GM23248 (cell line): ENCODE measurements around the gene SLC6A20. TPM values are rescaled to one million over a fixed set of nuclear protein-coding genes. Genes with fewer than 3 reads are reported as not detected.
A peak's percentile ranks its signal among the peaks of the same experiment; 100 is the strongest.

Experiments used
- DNase-seq: peaks from one replicate; pipeline ENCODE4 v3.0.0-alpha.2; 2015
- H2AFZ ChIP-seq: fragments of 200-600 bp; sonication (generic); 2 replicates; pipeline ENCODE4 v1.6.1; 2016; ENCODE audit warnings: antibody characterized with exemption
- H3F3A ChIP-seq: fragments of 200-600 bp; sonication (generic); 2 replicates; pipeline ENCODE4 v1.6.1; 2016; ENCODE audit warnings: mild to moderate bottlenecking, antibody characterized with exemption, mixed run types; ENCODE audit not compliant: insufficient read depth
- H3K27ac ChIP-seq: fragments of 200-600 bp; sonication (generic); 2 replicates; pipeline ENCODE4 v1.5.1; 2016; ENCODE audit warnings: mild to moderate bottlenecking
- H3K27me3 ChIP-seq: fragments of 200-600 bp; sonication (generic); replicated peaks from 2 replicates; pipeline ENCODE4 v1.6.1; 2016; ENCODE audit warnings: mild to moderate bottlenecking; ENCODE audit not compliant: insufficient read depth
- H3K36me3 ChIP-seq: fragments of 200-600 bp; sonication (generic); 2 replicates; pipeline ENCODE4 v1.6.1; 2016; ENCODE audit warnings: low read depth, mild to moderate bottlenecking
- H3K4me1 ChIP-seq: fragments of 200-600 bp; sonication (generic); 2 replicates; pipeline ENCODE4 v1.6.1; 2016; ENCODE audit warnings: mild to moderate bottlenecking; ENCODE audit not compliant: insufficient read depth
- H3K4me2 ChIP-seq: fragments of 200-600 bp; sonication (generic); one replicate; pipeline ENCODE4 v1.6.1; 2016; ENCODE audit warnings: mild to moderate bottlenecking; ENCODE audit not compliant: unreplicated experiment
- H3K4me3 ChIP-seq: fragments of 200-600 bp; sonication (generic); 2 replicates; pipeline ENCODE4 v1.5.1; 2016; ENCODE audit warnings: mild to moderate bottlenecking
- H3K79me2 ChIP-seq: fragments of 200-600 bp; sonication (generic); 2 replicates; pipeline ENCODE4 v1.6.1; 2016; ENCODE audit warnings: mild to moderate bottlenecking; ENCODE audit not compliant: insufficient read depth
- H3K9ac ChIP-seq: fragments of 200-600 bp; sonication (generic); 2 replicates; pipeline ENCODE4 v1.6.1; 2016; ENCODE audit warnings: mild to moderate bottlenecking
- H3K9me2 ChIP-seq: fragments of 200-600 bp; sonication (generic); 2 replicates; pipeline ENCODE4 v1.6.1; 2016; ENCODE audit warnings: mixed run types, mild to moderate bottlenecking, moderate library complexity; ENCODE audit not compliant: insufficient read depth
- H3K9me3 ChIP-seq: fragments of 200-600 bp; sonication (generic); one replicate; pipeline ENCODE4 v1.6.1; 2017; ENCODE audit warnings: low read depth
- H4K20me1 ChIP-seq: fragments of 200-600 bp; sonication (generic); 2 replicates; pipeline ENCODE4 v1.6.0; 2016; ENCODE audit not compliant: insufficient read depth
- EZH2 ChIP-seq: fragments of 200-600 bp; sonication (generic); IDR thresholded peaks from 2 replicates; pipeline ENCODE4 v1.6.1; 2018; ENCODE audit warnings: antibody characterized with exemption, mild to moderate bottlenecking; ENCODE audit not compliant: insufficient read depth, poor library complexity, severe bottlenecking
- EZH2phosphoT487 ChIP-seq: fragments of 200-600 bp; sonication (generic); IDR thresholded peaks from 2 replicates; pipeline ENCODE4 v1.6.1; 2018; ENCODE audit warnings: antibody characterized with exemption, moderate library complexity, mild to moderate bottlenecking, low read depth; ENCODE audit not compliant: insufficient read depth
- WGBS, 2 experiments: methylation state at CpG; one replicate each; pipeline ENCODE4 v1.1.6; 2015 to 2017; ENCODE audit warnings: low lambda C conversion rate in 2 of 2, low coverage in 1 of 2; ENCODE audit errors: missing lambda C conversion rate in 2 of 2; 5-methylcytosine and 5-hydroxymethylcytosine counted together
- in situ Hi-C: fragments of 300-500 bp; cut with MboI; formaldehyde crosslinking; loops from 2 replicates; pipeline ENCODE4 v1.15.0; 2020
- polyA plus RNA-seq: library from polyadenylated mRNA; unstranded; fragments of >200 nt; fragmentation: Nextera tagmentation; extraction: Ambion mirVana; gene quantifications from 2 replicates; pipeline ENCODE4 v1.2.1, GENCODE V29; 2016
- total RNA-seq: library from RNA; depleted of rRNA; stranded (reverse); fragments of >200 nt; shearing (Covaris generic); gene quantifications from 2 replicates; pipeline ENCODE4 v1.2.3, GENCODE V29; 2014; rRNA removed

SLC6A20 gene, protein sequence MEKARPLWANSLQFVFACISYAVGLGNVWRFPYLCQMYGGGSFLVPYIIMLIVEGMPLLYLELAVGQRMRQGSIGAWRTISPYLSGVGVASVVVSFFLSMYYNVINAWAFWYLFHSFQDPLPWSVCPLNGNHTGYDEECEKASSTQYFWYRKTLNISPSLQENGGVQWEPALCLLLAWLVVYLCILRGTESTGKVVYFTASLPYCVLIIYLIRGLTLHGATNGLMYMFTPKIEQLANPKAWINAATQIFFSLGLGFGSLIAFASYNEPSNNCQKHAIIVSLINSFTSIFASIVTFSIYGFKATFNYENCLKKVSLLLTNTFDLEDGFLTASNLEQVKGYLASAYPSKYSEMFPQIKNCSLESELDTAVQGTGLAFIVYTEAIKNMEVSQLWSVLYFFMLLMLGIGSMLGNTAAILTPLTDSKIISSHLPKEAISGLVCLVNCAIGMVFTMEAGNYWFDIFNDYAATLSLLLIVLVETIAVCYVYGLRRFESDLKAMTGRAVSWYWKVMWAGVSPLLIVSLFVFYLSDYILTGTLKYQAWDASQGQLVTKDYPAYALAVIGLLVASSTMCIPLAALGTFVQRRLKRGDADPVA
- total RNA-seq (not detected in 2 replicates), polyA plus RNA-seq (not detected in 2 replicates)

GRCh38 chr3:45795882-45796765 is at the start of gene SLC6A20:
Gene SLC6A20 (minus strand): TSS chr3:45796536. CDS start chr3:45796419, 117 bp downstream.
- no peaks in the 10 kb centered on the region for H3K79me2 ChIP-seq
- H3K9ac ChIP-seq, result no peak within 1 kb of the TSS
- no peaks in the 10 kb centered on the region for H4K20me1 ChIP-seq
- DNase-seq, result peak; percentile 29
- H3K27ac ChIP-seq, result no peak within 1 kb of the TSS
- H3K36me3 ChIP-seq, result no peaks in the 10 kb centered on the region
- H3K9me2 ChIP-seq, result no peaks in the 10 kb centered on the region
- peak within 1 kb of the TSS; percentile 50 for H3K4me3 ChIP-seq
- H3F3A ChIP-seq, result no peaks in the 10 kb centered on the region
- no peaks in the 10 kb centered on the region for H3K9me3 ChIP-seq
- in situ Hi-C loops, result no loop called here
- no peaks in the 10 kb centered on the region for H3K4me1 ChIP-seq
- WGBS, 2 experiments, result 2 to 3% methylated on average over 62 to 90 of the region's 91 CpGs
- H3K27me3 ChIP-seq, result peaks cover 82% of the 10 kb centered on the region
- H2AFZ ChIP-seq, result no peak within 1 kb of the TSS
- TF ChIP-seq EZH2phosphoT487 (no peak), EZH2 (peak; percentile 75)
- H3K4me2 ChIP-seq, result peak within 1 kb of the TSS; percentile 58

GRCh38 chr3:45844616-45845015 is 48.3 kb upstream of the SLC6A20 start:
- H3K36me3 ChIP-seq, result no peaks in the 10 kb centered on the region
- H3K27ac ChIP-seq, result no peak overlapping the region
- no peak overlapping the region for H3K4me3 ChIP-seq
- in situ Hi-C loops, result no loop called here
- H2AFZ ChIP-seq, result no peak overlapping the region
- no peak overlapping the region for H3K4me2 ChIP-seq
- no peak for TF ChIP-seq EZH2phosphoT487
- peaks cover 32% of the 10 kb centered on the region for H3K27me3 ChIP-seq
- no peaks in the 10 kb centered on the region for H3K9me3 ChIP-seq
- no peak overlapping the region for H3K9ac ChIP-seq
- H4K20me1 ChIP-seq, result no peaks in the 10 kb centered on the region
- no peaks in the 10 kb centered on the region for H3F3A ChIP-seq
- 48 to 72% methylated on average over 1 of the region's 1 CpG for WGBS, 2 experiments
- no peak for DNase-seq
- peaks cover 7% of the 10 kb centered on the region; the same call in 1 of the 2 replicates for H3K4me1 ChIP-seq
- no peaks in the 10 kb centered on the region for H3K9me2 ChIP-seq
- H3K79me2 ChIP-seq, result peaks cover 13% of the 10 kb centered on the region; the same call in 1 of the 2 replicates

DNA sequence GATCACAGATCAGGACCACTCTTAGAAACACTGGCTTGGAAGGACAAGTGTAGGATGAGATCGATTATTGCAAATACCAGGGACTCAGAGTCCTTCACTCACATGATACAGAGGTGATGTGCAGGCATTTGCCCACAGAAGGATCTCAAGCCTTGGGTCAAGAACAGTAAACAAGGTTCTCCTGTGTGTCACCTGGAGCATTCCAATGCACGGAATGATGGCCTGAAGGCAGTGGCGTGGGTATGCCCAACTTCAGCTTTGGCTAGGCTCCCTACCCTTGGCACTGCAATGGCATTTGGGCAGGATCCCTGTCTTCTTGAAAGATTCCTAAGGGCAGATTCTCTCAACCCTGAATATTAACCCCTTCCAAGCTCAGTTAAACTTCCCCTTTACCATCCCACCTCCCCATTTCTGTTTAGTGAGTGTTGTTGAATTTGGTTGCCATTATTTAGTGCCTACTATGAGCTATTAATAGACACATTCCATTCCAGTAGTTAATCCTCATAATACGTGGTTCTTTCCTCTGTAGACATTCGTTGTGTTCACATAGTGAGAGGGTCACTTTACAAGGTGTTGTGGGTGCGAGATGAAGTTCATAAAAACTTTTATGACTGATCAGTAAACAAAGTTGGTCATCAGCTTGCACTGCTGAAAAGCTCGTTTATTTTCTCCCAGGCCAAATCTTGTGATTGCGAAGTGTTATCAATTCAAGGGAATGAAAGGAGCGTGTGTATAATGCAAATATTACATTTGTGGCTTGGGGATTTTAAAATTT is 46.7 kb upstream of the SLC6A20 start:
- Histone ChIP-seq H3K9me2 (no peaks in the 10 kb centered on the region), H2AFZ (peak overlapping the region; percentile 95), H3K4me2 (no peak overlapping the region), H3K9ac (no peak overlapping the region), H3K79me2 (peaks cover 17% of the 10 kb centered on the region; the same call in 1 of the 2 replicates), H3K4me3 (no peak overlapping the region), H3K36me3 (no peaks in the 10 kb centered on the region), H3K9me3 (no peaks in the 10 kb centered on the region), H3K27ac (no peak overlapping the region), H3F3A (no peaks in the 10 kb centered on the region), H3K27me3 (peaks cover 18% of the 10 kb centered on the region), H4K20me1 (no peaks in the 10 kb centered on the region), H3K4me1 (peaks cover 7% of the 10 kb centered on the region; the same call in 1 of the 2 replicates)
- DNase-seq, result no peak
- WGBS, 2 experiments, result 70 to 74% methylated on average over 9 of the region's 9 CpGs
- in situ Hi-C loops, result no loop called here
- TF ChIP-seq EZH2phosphoT487, result no peak
- TF ChIP-seq EZH2, result no peak
